ENCODE measurements around the gene METTL3. TPM values are rescaled to one million over a fixed set of nuclear protein-coding genes. Genes with fewer than 3 reads are reported as not detected.

Gene METTL3
- polyA plus RNA-seq, 3 donors, result 9.5 to 116 (median 10.8) TPM

DNA sequence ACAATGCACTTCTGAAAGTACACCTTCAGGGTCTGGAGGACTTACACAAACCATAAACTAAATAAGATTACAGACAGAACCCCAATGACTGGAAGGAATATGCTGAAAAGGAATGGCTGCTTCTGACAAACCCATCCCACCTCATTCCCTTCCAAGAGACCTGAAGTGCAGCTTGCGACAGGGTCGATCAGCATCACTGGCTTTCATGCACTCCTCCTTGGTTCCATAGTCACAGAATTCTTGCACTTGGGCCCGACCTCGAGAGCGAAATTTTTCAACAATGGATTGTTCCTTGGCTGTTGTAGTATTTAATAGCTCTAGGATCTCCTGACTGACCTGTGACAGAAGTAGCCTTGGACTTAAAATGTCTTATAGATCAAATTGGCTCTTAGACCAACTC is 9.6 kb downstream of the METTL3 start:
- no peak overlapping the region for H3K4me2 ChIP-seq (replicated peaks; ENCODE audit: extremely low read depth, low read length, poor library complexity, severe bottlenecking)
- peak overlapping the region in 2 of 7 donors; percentile 44 to 46 for H3K27ac Mint-ChIP-seq
- no peaks in the 10 kb centered on the region for H3K4me1 ChIP-seq (ENCODE audit: control insufficient read depth in 1 of 2, insufficient read depth in 2 of 2, low read length in 2 of 2)
- H3K9me3 ChIP-seq (replicated peaks in 1 of 2; ENCODE audit: control insufficient read depth in 1 of 2, insufficient read depth in 1 of 2, low read length in 2 of 2), result no peaks in the 10 kb centered on the region
- no peaks in the 10 kb centered on the region for H3K27me3 ChIP-seq (ENCODE audit: control insufficient read depth in 2 of 2, insufficient read depth in 2 of 2, low read length in 2 of 2)
- H3K27ac ChIP-seq (ENCODE audit: low read depth in 1 of 2, low read length in 2 of 2), result no peak overlapping the region
- peaks cover 64 to 76% of the 10 kb centered on the region in 2 donors for H3K36me3 ChIP-seq (replicated peaks in 1 of 2; ENCODE audit: control insufficient read depth in 1 of 2, insufficient read depth in 2 of 2, low read length in 2 of 2)
- H3K4me1 Mint-ChIP-seq, result peaks cover 3% of the 10 kb centered on the region
- H3K27me3 Mint-ChIP-seq (ENCODE audit: low read depth in 3 of 3), result no peaks in the 10 kb centered on the region
- H3K4me3 ChIP-seq (replicated peaks in 1 of 3; ENCODE audit: low read depth in 2 of 3, low read length in 3 of 3), result no peak overlapping the region
- H3K9me3 Mint-ChIP-seq, result no peaks in the 10 kb centered on the region
- no peak for DNase-seq
- WGBS (ENCODE audit: insufficient coverage), result 100% methylated on average over 2 of the region's 5 CpGs
- H3K36me3 Mint-ChIP-seq, result peaks cover 56 to 72% of the 10 kb centered on the region in 2 donors
- intact Hi-C loops (cut with micrococcal nuclease), result no loop called here
- no peak overlapping the region for H2AFZ ChIP-seq (ENCODE audit: insufficient read depth, low read depth, low read length, poor library complexity, severe bottlenecking)
- H3K9ac ChIP-seq (ENCODE audit: insufficient read depth, low read length, poor library complexity, severe bottlenecking), result no peak overlapping the region
- TF ChIP-seq, protein P1, sequence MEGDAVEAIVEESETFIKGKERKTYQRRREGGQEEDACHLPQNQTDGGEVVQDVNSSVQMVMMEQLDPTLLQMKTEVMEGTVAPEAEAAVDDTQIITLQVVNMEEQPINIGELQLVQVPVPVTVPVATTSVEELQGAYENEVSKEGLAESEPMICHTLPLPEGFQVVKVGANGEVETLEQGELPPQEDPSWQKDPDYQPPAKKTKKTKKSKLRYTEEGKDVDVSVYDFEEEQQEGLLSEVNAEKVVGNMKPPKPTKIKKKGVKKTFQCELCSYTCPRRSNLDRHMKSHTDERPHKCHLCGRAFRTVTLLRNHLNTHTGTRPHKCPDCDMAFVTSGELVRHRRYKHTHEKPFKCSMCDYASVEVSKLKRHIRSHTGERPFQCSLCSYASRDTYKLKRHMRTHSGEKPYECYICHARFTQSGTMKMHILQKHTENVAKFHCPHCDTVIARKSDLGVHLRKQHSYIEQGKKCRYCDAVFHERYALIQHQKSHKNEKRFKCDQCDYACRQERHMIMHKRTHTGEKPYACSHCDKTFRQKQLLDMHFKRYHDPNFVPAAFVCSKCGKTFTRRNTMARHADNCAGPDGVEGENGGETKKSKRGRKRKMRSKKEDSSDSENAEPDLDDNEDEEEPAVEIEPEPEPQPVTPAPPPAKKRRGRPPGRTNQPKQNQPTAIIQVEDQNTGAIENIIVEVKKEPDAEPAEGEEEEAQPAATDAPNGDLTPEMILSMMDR (IDR thresholded peaks at IDR 0.05), result no peak
- peaks cover 38% of the 10 kb centered on the region for H3K79me2 ChIP-seq (ENCODE audit: insufficient read depth, low read length)
- no peak overlapping the region for H3K4me3 Mint-ChIP-seq
- H4K20me1 ChIP-seq (ENCODE audit: insufficient read depth, low read length), result peaks cover 16% of the 10 kb centered on the region

DNA sequence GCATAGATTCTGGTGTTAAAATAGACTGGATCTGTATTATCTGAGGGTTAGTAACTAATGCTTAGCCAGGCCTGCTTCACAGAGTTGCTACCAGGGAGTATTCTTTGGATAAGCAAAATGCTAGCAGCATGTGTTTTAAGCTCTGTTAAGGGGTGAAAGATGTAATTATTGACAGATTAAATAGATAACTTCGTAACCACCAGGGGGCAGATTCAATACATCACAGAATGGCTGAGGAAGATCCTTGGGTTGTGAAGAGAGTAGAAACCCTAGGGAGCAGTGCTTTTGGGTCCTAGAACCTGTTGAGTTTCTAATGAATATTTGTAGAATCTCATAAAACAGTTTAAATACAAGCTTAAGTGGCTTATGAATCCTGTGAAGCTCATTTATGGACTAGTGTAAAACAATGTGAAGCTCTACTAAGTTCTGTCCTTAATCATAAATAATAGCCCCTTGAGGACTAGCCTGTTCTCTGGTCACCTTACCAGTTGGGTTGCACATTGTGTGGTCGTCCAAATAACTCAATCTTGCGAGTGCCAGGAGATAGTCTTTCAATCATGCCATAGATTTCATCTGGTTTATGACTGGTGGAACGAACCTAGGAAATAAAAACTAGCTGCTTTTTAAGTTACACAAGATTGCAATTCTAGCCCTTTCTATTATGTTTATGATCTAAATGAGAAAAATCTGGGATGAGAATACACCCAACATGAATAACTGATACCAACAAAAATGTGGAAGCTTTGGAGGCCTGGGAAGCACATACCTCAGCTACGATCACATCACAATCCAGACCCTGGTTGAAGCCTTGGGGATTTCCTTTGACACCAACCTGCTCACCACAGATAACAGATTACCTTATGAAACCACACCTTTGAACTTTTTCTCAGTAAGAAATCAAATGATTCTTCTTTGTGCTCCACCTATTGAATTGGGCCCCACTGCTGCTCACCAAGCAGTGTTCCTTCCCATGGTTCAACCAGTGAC is 12.3 kb downstream of the METTL3 start:
- H3K4me3 ChIP-seq (replicated peaks in 1 of 3; ENCODE audit: low read depth in 2 of 3, low read length in 3 of 3), result no peak overlapping the region
- Mint-ChIP-seq H3K9me3 (no peaks in the 10 kb centered on the region), H3K27me3 (ENCODE audit: low read depth in 3 of 3) (peaks cover 0 to under 1% (median 0%) of the 10 kb centered on the region in 3 donors), H3K4me3 (no peak overlapping the region), H3K4me1 (no peaks in the 10 kb centered on the region), H3K36me3 (peaks cover 75 to 97% of the 10 kb centered on the region in 2 donors), H3K27ac (no peak overlapping the region)
- no peaks in the 10 kb centered on the region for H3K4me1 ChIP-seq (ENCODE audit: control insufficient read depth in 1 of 2, insufficient read depth in 2 of 2, low read length in 2 of 2)
- WGBS (ENCODE audit: insufficient coverage), result 100% methylated on average over 1 of the region's 5 CpGs
- H3K4me2 ChIP-seq (replicated peaks; ENCODE audit: extremely low read depth, low read length, poor library complexity, severe bottlenecking), result no peak overlapping the region
- H3K36me3 ChIP-seq (replicated peaks in 1 of 2; ENCODE audit: control insufficient read depth in 1 of 2, insufficient read depth in 2 of 2, low read length in 2 of 2), result peaks cover 84 to 98% of the 10 kb centered on the region in 2 donors
- intact Hi-C loops (cut with micrococcal nuclease), result loop anchor here (2.0 to 5.0 kb wide), 2 partner anchors 58 kb away; no protein-coding TSS in a partner anchor
- TF ChIP-seq, protein P1 (IDR thresholded peaks at IDR 0.05), result peak; percentile 70
- H3K9me3 ChIP-seq (replicated peaks in 1 of 2; ENCODE audit: control insufficient read depth in 1 of 2, insufficient read depth in 1 of 2, low read length in 2 of 2), result no peaks in the 10 kb centered on the region
- peaks cover 14% of the 10 kb centered on the region for H3K79me2 ChIP-seq (ENCODE audit: insufficient read depth, low read length)
- no peak overlapping the region for H3K9ac ChIP-seq (ENCODE audit: insufficient read depth, low read length, poor library complexity, severe bottlenecking)
- H4K20me1 ChIP-seq (ENCODE audit: insufficient read depth, low read length), result peaks cover 8% of the 10 kb centered on the region
- H2AFZ ChIP-seq (ENCODE audit: insufficient read depth, low read depth, low read length, poor library complexity, severe bottlenecking), result no peak overlapping the region
- no peaks in the 10 kb centered on the region for H3K27me3 ChIP-seq (ENCODE audit: control insufficient read depth in 2 of 2, insufficient read depth in 2 of 2, low read length in 2 of 2)
- peak; percentile 9 to 25 (median 16) for DNase-seq
- no peak overlapping the region for H3K27ac ChIP-seq (ENCODE audit: low read depth in 1 of 2, low read length in 2 of 2)
